Gastroesophageal sphincter (tissue), 4 donors: ENCODE results near the gene SH3PXD2B. TPM values are rescaled to one million over a fixed set of nuclear protein-coding genes. Genes with fewer than 3 reads are reported as not detected.

Experiments used
- ATAC-seq: fragments of 150-250 bp; one replicate; pipeline ENCODE4 v1.9.1; 2016; ENCODE audit warnings: mild to moderate bottlenecking, moderate library complexity
- H3K27ac ChIP-seq, 4 donors: fragments of 200-600 bp; sonication (generic) in 3 of 4; 1 replicate in 3 of 4; 2 replicates in 1 of 4; pipeline ENCODE4 v1.5.1; 2016 to 2019
- H3K27me3 ChIP-seq: fragments of 200-600 bp; sonication (generic); one replicate; pipeline ENCODE4 v1.5.1; 2019
- H3K36me3 ChIP-seq, 2 donors: fragments of 200-600 bp; sonication (generic); one replicate each; pipeline ENCODE4 v1.5.1; 2019; ENCODE audit warnings: control low read depth in 1 of 2
- H3K4me1 ChIP-seq, 3 donors: fragments of 200-600 bp; sonication (generic); 1 replicate in 2 of 3; 2 replicates in 1 of 3; pipeline ENCODE4 v1.5.1; 2016 to 2019; ENCODE audit warnings: control low read depth in 2 of 3
- H3K4me3 ChIP-seq, 2 donors: fragments of 200-600 bp; sonication (generic); one replicate each; pipeline ENCODE4 v1.5.1; 2019; ENCODE audit warnings: mild to moderate bottlenecking in 1 of 2, moderate library complexity in 1 of 2
- H3K9me3 ChIP-seq, 3 donors: fragments of 200-600 bp; sonication (generic); one replicate each; pipeline ENCODE4 v1.5.1; 2017 to 2019; ENCODE audit warnings: control low read depth in 2 of 3
- CTCF ChIP-seq, 4 experiments: fragments of 200-600 bp in 2 of 4; fragments of 450-650 bp in 2 of 4; sonication (generic) in 1 of 4; IDR thresholded peaks; one replicate each; pipeline ENCODE4 v1.5.1; 2017 to 2019; ENCODE audit warnings: antibody characterized with exemption in 4 of 4, mild to moderate bottlenecking in 2 of 4, moderate library complexity in 2 of 4
- EP300 ChIP-seq: sonication (generic); formaldehyde crosslinking; IDR thresholded peaks from one replicate; pipeline ENCODE4 v1.6.1; 2017; ENCODE audit warnings: antibody characterized with exemption, mild to moderate bottlenecking
- POLR2A ChIP-seq, 2 donors: fragments of 450-650 bp; IDR thresholded peaks; one replicate each; pipeline ENCODE4 v1.6.1; 2017; ENCODE audit warnings: antibody characterized with exemption in 2 of 2, mild to moderate bottlenecking in 2 of 2, moderate library complexity in 1 of 2
- POLR2AphosphoS5 ChIP-seq: sonication (generic); formaldehyde crosslinking; IDR thresholded peaks from one replicate; pipeline ENCODE4 v1.6.1; 2017; ENCODE audit warnings: antibody characterized with exemption
- WGBS, 2 donors: methylation state at CpG; one replicate each; pipeline ENCODE4 v1.1.5; 2018; ENCODE audit warnings: low coverage in 1 of 2; 5-methylcytosine and 5-hydroxymethylcytosine counted together
- total RNA-seq, 4 donors: library from RNA; depleted of rRNA; stranded (reverse); fragments of >200 nt; gene quantifications; one replicate each; pipeline ENCODE4 v1.1.0, GENCODE V29; 2016

Gene SH3PXD2B
- total RNA-seq, 4 donors from 2014 or later, result 40.2 to 80.9 (median 56.0) TPM

- 87 to 90% methylated on average over 5 of the region's 5 CpGs for WGBS, 2 donors
- H3K9me3 ChIP-seq, result no peaks in the 10 kb centered on the region
- peak overlapping the region in 1 of 4 donors; percentile 36 for H3K27ac ChIP-seq
- no peaks in the 10 kb centered on the region for H3K4me1 ChIP-seq
- ATAC-seq, result no peak
- TF ChIP-seq POLR2AphosphoS5, result no peak
- no peak for TF ChIP-seq CTCF (IDR thresholded peaks at IDR 0.05)
- TF ChIP-seq EP300, result no peak
- TF ChIP-seq POLR2A (IDR thresholded peaks at IDR 0.05), result no peak
- H3K36me3 ChIP-seq, result no peaks in the 10 kb centered on the region
- no peaks in the 10 kb centered on the region for H3K27me3 ChIP-seq
- no peak overlapping the region for H3K4me3 ChIP-seq
These were observed 32.6 kb upstream of the SH3PXD2B start for GRCh38 chr5:172486912-172487311.

- ATAC-seq, result no peak
- H3K36me3 ChIP-seq, result no peaks in the 10 kb centered on the region
- H3K27me3 ChIP-seq, result no peaks in the 10 kb centered on the region
- no peak for TF ChIP-seq CTCF (IDR thresholded peaks at IDR 0.05)
- TF ChIP-seq POLR2A (IDR thresholded peaks at IDR 0.05), result no peak
- TF ChIP-seq EP300, result no peak
- TF ChIP-seq POLR2AphosphoS5, result no peak
- H3K27ac ChIP-seq, result peak overlapping the region in 1 of 4 donors; percentile 4
- no peaks in the 10 kb centered on the region for H3K9me3 ChIP-seq
- WGBS, 2 donors, result 76% methylated on average over 4 of the region's 12 CpGs; no CpG with 5 or more reads in 1 of the 2 donors
- no peaks in the 10 kb centered on the region for H3K4me1 ChIP-seq
- no peak overlapping the region for H3K4me3 ChIP-seq
These were observed 32.1 kb upstream of the SH3PXD2B start for GRCh38 chr5:172486451-172486850.

- WGBS, 2 donors, result 88 to 100% methylated on average over 2 to 3 of the region's 3 CpGs
- TF ChIP-seq POLR2A (IDR thresholded peaks at IDR 0.05), result no peak
- no peak for TF ChIP-seq CTCF (IDR thresholded peaks at IDR 0.05)
- no peak for TF ChIP-seq POLR2AphosphoS5
- no peak for TF ChIP-seq EP300
- no peaks in the 10 kb centered on the region for H3K36me3 ChIP-seq
- H3K9me3 ChIP-seq, result no peaks in the 10 kb centered on the region
- H3K4me3 ChIP-seq, result no peak overlapping the region
- H3K27me3 ChIP-seq, result no peaks in the 10 kb centered on the region
- ATAC-seq, result no peak
- H3K27ac ChIP-seq, result no peak overlapping the region
- no peaks in the 10 kb centered on the region for H3K4me1 ChIP-seq
These were observed 31.3 kb upstream of the SH3PXD2B start for GRCh38 chr5:172485511-172486202.

- H3K27ac ChIP-seq, result no peak overlapping the region
- no peak overlapping the region for H3K4me3 ChIP-seq
- WGBS, 2 donors, result 0 to 100% methylated on average over 1 of the region's 9 CpGs
- H3K36me3 ChIP-seq, result no peaks in the 10 kb centered on the region
- TF ChIP-seq POLR2AphosphoS5 (no peak), EP300 (no peak), CTCF (IDR thresholded peaks at IDR 0.05) (no peak), POLR2A (IDR thresholded peaks at IDR 0.05) (no peak)
- no peaks in the 10 kb centered on the region for H3K9me3 ChIP-seq
- H3K4me1 ChIP-seq, result peaks cover 0 to 2% (median 1%) of the 10 kb centered on the region in 3 donors
- H3K27me3 ChIP-seq, result no peaks in the 10 kb centered on the region
- no peak for ATAC-seq
These were observed 30.3 kb upstream of the SH3PXD2B start for GRCh38 chr5:172484664-172485063.
